NB4 (cell line): ENCODE data around the gene GRID2.

Experiments used
- DNase-seq: peaks from one replicate; pipeline ENCODE4 v3.0.0; 2010; ENCODE audit warnings: low read depth
- H3K4me3 ChIP-seq: one replicate; pipeline ENCODE4 v1.5.1; 2011; ENCODE audit warnings: mild to moderate bottlenecking, low read depth, low read length, moderate library complexity
- MAX ChIP-seq: IDR thresholded peaks from 2 replicates; pipeline ENCODE4 v1.6.1; 2011; ENCODE audit warnings: low read depth, low read length
- MYC ChIP-seq: IDR thresholded peaks from 2 replicates; pipeline ENCODE4 v1.6.1; 2011; ENCODE audit warnings: low read depth, low read length
- POLR2A ChIP-seq: IDR thresholded peaks from 2 replicates; pipeline ENCODE4 v1.6.1; 2011; ENCODE audit warnings: mild to moderate bottlenecking; ENCODE audit not compliant: insufficient read length; ENCODE audit errors: extremely low read depth
- TF ChIP-seq, protein P1 (sequence below): IDR thresholded peaks from one replicate; pipeline ENCODE4 v1.5.1; 2012; ENCODE audit warnings: low read depth, low read length

The GRID2 gene

DNA sequence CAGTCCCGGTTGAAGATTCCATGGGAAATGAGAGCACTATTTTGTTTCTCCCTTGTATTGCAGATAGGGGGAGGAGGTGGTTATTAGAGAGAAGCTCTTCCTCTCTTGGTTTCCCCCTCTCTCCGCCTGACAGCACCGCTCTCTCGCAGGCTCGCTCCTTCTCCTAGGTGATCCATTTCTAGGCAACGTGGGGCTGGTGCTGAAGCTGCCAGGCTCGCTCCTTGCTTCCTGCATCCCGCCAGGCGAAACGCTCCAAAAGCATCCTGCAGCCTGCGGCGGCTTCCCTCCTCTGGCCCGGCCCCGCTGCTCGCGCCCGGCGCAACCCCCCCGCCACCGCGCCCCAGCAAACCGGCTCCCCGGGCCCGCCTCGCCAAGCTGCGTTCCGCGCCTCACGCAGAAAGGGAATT lies at the start of gene GRID2:
Gene GRID2 (plus strand): TSS at position 346 of the 407 bp plus-strand sequence.
- no peak for DNase-seq
- no peak within 1 kb of the TSS for H3K4me3 ChIP-seq
- no peak for TF ChIP-seq POLR2A
- TF ChIP-seq, protein P1, sequence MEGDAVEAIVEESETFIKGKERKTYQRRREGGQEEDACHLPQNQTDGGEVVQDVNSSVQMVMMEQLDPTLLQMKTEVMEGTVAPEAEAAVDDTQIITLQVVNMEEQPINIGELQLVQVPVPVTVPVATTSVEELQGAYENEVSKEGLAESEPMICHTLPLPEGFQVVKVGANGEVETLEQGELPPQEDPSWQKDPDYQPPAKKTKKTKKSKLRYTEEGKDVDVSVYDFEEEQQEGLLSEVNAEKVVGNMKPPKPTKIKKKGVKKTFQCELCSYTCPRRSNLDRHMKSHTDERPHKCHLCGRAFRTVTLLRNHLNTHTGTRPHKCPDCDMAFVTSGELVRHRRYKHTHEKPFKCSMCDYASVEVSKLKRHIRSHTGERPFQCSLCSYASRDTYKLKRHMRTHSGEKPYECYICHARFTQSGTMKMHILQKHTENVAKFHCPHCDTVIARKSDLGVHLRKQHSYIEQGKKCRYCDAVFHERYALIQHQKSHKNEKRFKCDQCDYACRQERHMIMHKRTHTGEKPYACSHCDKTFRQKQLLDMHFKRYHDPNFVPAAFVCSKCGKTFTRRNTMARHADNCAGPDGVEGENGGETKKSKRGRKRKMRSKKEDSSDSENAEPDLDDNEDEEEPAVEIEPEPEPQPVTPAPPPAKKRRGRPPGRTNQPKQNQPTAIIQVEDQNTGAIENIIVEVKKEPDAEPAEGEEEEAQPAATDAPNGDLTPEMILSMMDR, result no peak
- no peak for TF ChIP-seq MAX
- TF ChIP-seq MYC, result no peak

- TF ChIP-seq MAX, result no peak
- no peak for TF ChIP-seq MYC
- no peak for TF ChIP-seq POLR2A
- TF ChIP-seq, protein P1, result no peak
- DNase-seq, result no peak
- no peak overlapping the region for H3K4me3 ChIP-seq
These were observed 49.6 kb upstream of the GRID2 start for GRCh38 chr4:92253986-92254671.

DNA sequence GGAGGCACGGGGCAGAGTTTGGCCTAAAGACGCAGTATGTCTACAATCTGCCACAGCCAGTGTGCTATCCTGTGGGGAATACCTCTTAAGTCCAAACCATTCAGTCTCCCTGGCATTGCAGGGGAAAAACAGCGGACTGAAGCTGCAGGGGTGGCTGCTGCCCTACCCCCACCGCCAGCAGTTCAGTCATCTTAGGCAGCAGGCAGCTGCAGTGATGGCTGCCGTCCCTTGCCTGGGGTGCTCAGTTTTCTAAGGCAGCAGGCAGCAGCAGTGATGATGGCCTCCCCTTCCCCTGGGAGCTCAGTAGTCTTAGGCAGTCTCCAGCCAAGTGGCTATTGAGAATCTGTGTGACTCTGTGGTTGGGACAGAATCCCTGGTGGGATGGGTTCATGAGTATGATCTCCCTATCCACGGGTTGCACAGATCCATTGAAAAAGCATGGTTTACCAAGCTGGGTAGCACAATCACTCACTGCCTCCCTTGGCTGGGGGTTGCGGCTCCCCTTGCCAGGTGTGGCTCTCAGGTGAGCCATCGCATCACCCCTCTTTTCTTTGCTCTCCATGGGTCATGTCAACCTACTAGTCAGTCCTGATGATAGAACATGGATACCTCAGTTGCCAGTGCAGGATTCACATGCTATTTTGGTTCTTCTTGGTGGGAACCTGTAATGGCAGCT lies 48.9 kb upstream of the GRID2 start:
- H3K4me3 ChIP-seq, result no peak overlapping the region
- no peak for DNase-seq
- TF ChIP-seq POLR2A (no peak), MAX (no peak), MYC (no peak)
- TF ChIP-seq, protein P1, result no peak

DNA sequence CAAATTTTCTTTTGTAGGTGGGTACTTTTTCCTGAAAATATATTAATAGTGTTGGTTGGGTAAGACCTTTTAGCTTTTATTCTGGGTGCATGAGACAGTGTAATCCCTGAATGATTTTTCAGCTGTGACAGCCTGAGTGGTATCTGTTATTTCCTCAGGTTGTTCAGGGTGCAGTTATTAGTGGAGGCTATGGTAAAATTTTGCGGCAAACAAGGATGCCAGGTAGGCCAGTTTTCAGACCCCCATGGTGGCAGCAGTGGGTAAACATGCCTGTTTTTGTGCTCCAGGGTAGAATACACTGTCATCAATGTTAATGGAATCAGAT lies 47.9 kb upstream of the GRID2 start:
- no peak overlapping the region for H3K4me3 ChIP-seq
- no peak for DNase-seq
- TF ChIP-seq POLR2A (no peak), MAX (no peak)
- TF ChIP-seq, protein P1, result no peak

DNA sequence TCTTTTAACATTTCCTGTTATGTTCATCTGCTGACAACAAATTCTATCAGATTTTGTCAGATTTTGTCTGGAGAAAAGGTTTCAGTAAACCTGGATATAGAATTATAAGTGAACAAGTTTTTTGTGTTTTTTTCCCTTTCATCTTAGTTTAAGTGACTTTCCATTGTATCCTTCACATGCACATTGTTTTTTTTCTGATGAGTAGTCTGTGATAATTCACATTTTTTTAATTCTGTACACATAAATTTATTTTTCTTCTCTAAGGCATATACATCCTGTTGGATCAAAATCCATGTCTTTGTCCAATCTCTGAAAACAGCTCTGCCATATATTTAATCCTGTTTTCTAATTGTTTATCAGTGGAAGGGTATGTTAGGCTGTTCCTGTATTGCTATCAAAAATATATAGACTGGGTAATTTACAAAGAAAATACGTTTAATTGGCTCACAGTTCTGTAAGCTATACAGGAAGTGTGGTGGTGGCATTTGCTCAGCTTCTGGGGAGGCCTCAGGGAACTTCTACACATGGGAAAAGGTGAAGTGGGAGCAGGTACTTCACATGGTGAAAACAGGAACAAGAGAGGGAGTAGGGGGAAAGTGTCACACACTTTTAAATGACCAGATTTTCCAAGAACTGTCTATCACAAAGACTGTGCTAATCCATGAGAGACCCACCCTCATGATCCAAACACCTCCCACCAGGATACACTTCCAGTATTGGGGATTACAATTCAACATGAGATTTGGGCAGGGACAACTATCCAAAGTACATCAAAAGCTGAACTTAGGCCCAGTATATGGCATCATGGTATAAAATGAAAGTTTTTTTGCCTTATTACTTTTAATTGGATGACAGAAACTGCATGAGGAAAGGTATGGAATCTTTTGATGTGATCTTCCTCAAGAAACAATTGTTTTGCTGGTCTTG lies 45.6 kb upstream of the GRID2 start:
- TF ChIP-seq MYC (no peak), POLR2A (no peak), MAX (no peak)
- TF ChIP-seq, protein P1, result no peak
- H3K4me3 ChIP-seq, result no peak overlapping the region
- no peak for DNase-seq
